Glutamatergic neuron (in vitro differentiated cells): Measurements from ENCODE around the gene GSE1. TPM values are rescaled to one million over a fixed set of nuclear protein-coding genes. Genes with fewer than 3 reads are reported as not detected.

Experiments
- DNase-seq: peaks from one replicate; pipeline ENCODE4 v3.0.0; 2022
- H3K27ac Mint-ChIP-seq: one replicate; pipeline ENCODE4 v1.8.0; 2020; ENCODE audit warnings: mild to moderate bottlenecking, mixed read lengths, inconsistent platforms; ENCODE audit not compliant: unreplicated experiment
- H3K27me3 Mint-ChIP-seq: one replicate; pipeline ENCODE4 v1.8.0; 2020; ENCODE audit warnings: mild to moderate bottlenecking, moderate library complexity, mixed read lengths, inconsistent platforms; ENCODE audit not compliant: unreplicated experiment
- H3K36me3 Mint-ChIP-seq: one replicate; pipeline ENCODE4 v1.8.0; 2020; ENCODE audit warnings: mild to moderate bottlenecking, mixed read lengths, inconsistent platforms; ENCODE audit not compliant: unreplicated experiment
- H3K4me1 Mint-ChIP-seq: one replicate; pipeline ENCODE4 v1.8.0; 2020; ENCODE audit warnings: mild to moderate bottlenecking, low read depth, mixed read lengths, inconsistent platforms; ENCODE audit not compliant: unreplicated experiment
- H3K4me3 Mint-ChIP-seq: one replicate; pipeline ENCODE4 v1.8.0; 2020; ENCODE audit warnings: mild to moderate bottlenecking, mixed read lengths, inconsistent platforms; ENCODE audit not compliant: unreplicated experiment
- H3K9me3 Mint-ChIP-seq: one replicate; pipeline ENCODE4 v1.8.0; 2020; ENCODE audit warnings: mild to moderate bottlenecking, moderate library complexity, mixed read lengths, inconsistent platforms; ENCODE audit not compliant: unreplicated experiment
- CTCF ChIP-seq: fragments of 200-600 bp; sonication (generic); IDR thresholded peaks from one replicate; pipeline ENCODE4 v1.5.0; 2021; ENCODE audit not compliant: partially characterized antibody, unreplicated experiment
- total RNA-seq: library from RNA; stranded (reverse); fragmentation: NEBNext Ultra II Directional; extraction: Animal tissue kit (Norgen Biotek cat#: 25700); gene quantifications from one replicate; pipeline ENCODE4 v1.2.1, GENCODE V29; 2021; ENCODE audit not compliant: unreplicated experiment

GSE1 gene
- total RNA-seq, 1 donor from 2014 or later = 473 TPM

- no peak for DNase-seq
- no peak overlapping the region for H3K4me3 Mint-ChIP-seq
- H3K36me3 Mint-ChIP-seq = no peaks in the 10 kb centered on the region
- H3K27me3 Mint-ChIP-seq = peaks cover 27% of the 10 kb centered on the region
- TF ChIP-seq CTCF = no peak
- peaks cover 26% of the 10 kb centered on the region for H3K9me3 Mint-ChIP-seq
- peak overlapping the region; percentile 33 for H3K27ac Mint-ChIP-seq
- H3K4me1 Mint-ChIP-seq = peaks cover 20% of the 10 kb centered on the region
Observed at GRCh38 chr16:85640585-85640984, 27.5 kb downstream of the GSE1 start.

- Mint-ChIP-seq H3K27me3 (peaks cover 30% of the 10 kb centered on the region), H3K27ac (peak overlapping the region; percentile 59), H3K4me3 (no peak overlapping the region)
Observed at GRCh38 chr16:85641305-85641704, 28.2 kb downstream of the GSE1 start.

GRCh38 chr16:85641776-85642176, 28.7 kb downstream of the GSE1 start:
- H3K4me3 Mint-ChIP-seq = no peak overlapping the region
- H3K27ac Mint-ChIP-seq = peak overlapping the region; percentile 38
- no peak for TF ChIP-seq CTCF
- peaks cover 28% of the 10 kb centered on the region for H3K4me1 Mint-ChIP-seq
- H3K9me3 Mint-ChIP-seq = peaks cover 31% of the 10 kb centered on the region
- no peak for DNase-seq
- H3K27me3 Mint-ChIP-seq = peaks cover 31% of the 10 kb centered on the region
- H3K36me3 Mint-ChIP-seq = no peaks in the 10 kb centered on the region

More at GRCh38 chr16:85641305-85641704, 28.2 kb downstream of the GSE1 start:
- Mint-ChIP-seq H3K36me3 (no peaks in the 10 kb centered on the region), H3K4me1 (peaks cover 25% of the 10 kb centered on the region), H3K9me3 (peaks cover 31% of the 10 kb centered on the region)
- TF ChIP-seq CTCF = no peak
- no peak for DNase-seq

- no peak for DNase-seq
- H3K27ac Mint-ChIP-seq = peak overlapping the region; percentile 62
- peaks cover 28% of the 10 kb centered on the region for H3K4me1 Mint-ChIP-seq
- no peak for TF ChIP-seq CTCF
- no peaks in the 10 kb centered on the region for H3K36me3 Mint-ChIP-seq
- H3K4me3 Mint-ChIP-seq = no peak overlapping the region
- peaks cover 30% of the 10 kb centered on the region for H3K9me3 Mint-ChIP-seq
- peaks cover 35% of the 10 kb centered on the region for H3K27me3 Mint-ChIP-seq
Observed at GRCh38 chr16:85642762-85643358, 29.7 kb downstream of the GSE1 start.

GRCh38 chr16:85643631-85644030, 30.5 kb downstream of the GSE1 start:
- H3K4me3 Mint-ChIP-seq = no peak overlapping the region
- peaks cover 35% of the 10 kb centered on the region for H3K27me3 Mint-ChIP-seq
- H3K27ac Mint-ChIP-seq = no peak overlapping the region
- DNase-seq = no peak
- H3K9me3 Mint-ChIP-seq = peaks cover 28% of the 10 kb centered on the region
- no peaks in the 10 kb centered on the region for H3K36me3 Mint-ChIP-seq
- peaks cover 23% of the 10 kb centered on the region for H3K4me1 Mint-ChIP-seq
- TF ChIP-seq CTCF = no peak
